Hippocampal formation (tissue), 2 donors: ENCODE data around the gene KBTBD6.
"Not testable (repeated sequence)": the region's sequence is repeated elsewhere in the genome, so short reads cannot be mapped to it uniquely, and the experiment has no call there.

Experiments used
- DNase-seq, 2 donors: peaks; one replicate each; lab custom pipeline; 2025; lab: John Stamatoyannopoulos, UW

KBTBD6 gene

GRCh38 chr13:41132512-41133152, at the start of gene KBTBD6:
Gene KBTBD6, minus strand, starts transcription at chr13:41132802. Its CDS starts 291 bp downstream, at chr13:41132511.
- DNase-seq: peak; percentile 97 to 98

GRCh38 chr13:41182231-41182630, 49.6 kb upstream of the KBTBD6 start:
- no peak for DNase-seq

GRCh38 chr13:41179593-41180250, 47.1 kb upstream of the KBTBD6 start:
- DNase-seq: no peak

- DNase-seq: no peak
These were observed 45.4 kb upstream of the KBTBD6 start for GRCh38 chr13:41178040-41178439.

- no peak for DNase-seq
These were observed 45.0 kb upstream of the KBTBD6 start for GRCh38 chr13:41177616-41178015.

- DNase-seq: not testable (repeated sequence)
These were observed 43.0 kb upstream of the KBTBD6 start for GRCh38 chr13:41175576-41175975.

GRCh38 chr13:41162151-41162550, 29.5 kb upstream of the KBTBD6 start:
- DNase-seq: no peak

GRCh38 chr13:41159174-41159573, 26.6 kb upstream of the KBTBD6 start:
- no peak for DNase-seq

- DNase-seq: no peak
These were observed 24.6 kb upstream of the KBTBD6 start for GRCh38 chr13:41157048-41157717.

- DNase-seq: no peak
These were observed 24.0 kb upstream of the KBTBD6 start for GRCh38 chr13:41156620-41157019.

GRCh38 chr13:41154042-41154441, 21.4 kb upstream of the KBTBD6 start:
- no peak for DNase-seq

GRCh38 chr13:41152005-41152404, 19.4 kb upstream of the KBTBD6 start:
- DNase-seq: no peak

GRCh38 chr13:41150058-41150457, 17.5 kb upstream of the KBTBD6 start:
- DNase-seq: no peak

GRCh38 chr13:41148419-41149283, 16.0 kb upstream of the KBTBD6 start:
- DNase-seq: no peak

- no peak for DNase-seq
These were observed 12.7 kb upstream of the KBTBD6 start for GRCh38 chr13:41145136-41145908.

- DNase-seq: no peak
These were observed 12.0 kb upstream of the KBTBD6 start for GRCh38 chr13:41144576-41144975.

GRCh38 chr13:41139296-41139966, 6.8 kb upstream of the KBTBD6 start:
- DNase-seq: no peak

GRCh38 chr13:41137951-41138350, 5.3 kb upstream of the KBTBD6 start:
- DNase-seq: no peak

- no peak for DNase-seq
These were observed 4.6 kb upstream of the KBTBD6 start for GRCh38 chr13:41137241-41137640.

GRCh38 chr13:41136396-41137031, 3.9 kb upstream of the KBTBD6 start:
- DNase-seq: no peak
